WERI-Rb-1 (cell line): ENCODE measurements around the gene MEIOB.
"Not testable (repeated sequence)": the region's sequence is repeated elsewhere in the genome, so short reads cannot be mapped to it uniquely, and the experiment has no call there.

Source experiments
- DNase-seq: peaks from one replicate; pipeline ENCODE4 v3.0.0-alpha.2; 2020
- H3K27ac ChIP-seq: fragments of 250-450 bp; sonication (Bioruptor Pico); 2 replicates; pipeline ENCODE4 v1.5.1; 2020; ENCODE audit warnings: mild to moderate bottlenecking, moderate library complexity
- H3K27me3 ChIP-seq: fragments of 250-450 bp; sonication (Bioruptor Pico); 2 replicates; pipeline ENCODE4 v1.5.1; 2021; ENCODE audit warnings: mild to moderate bottlenecking, low read depth, moderate library complexity; ENCODE audit not compliant: insufficient read depth, severe bottlenecking
- H3K36me3 ChIP-seq: fragments of 250-450 bp; sonication (Bioruptor Pico); 2 replicates; pipeline ENCODE4 v1.5.1; 2020; ENCODE audit warnings: mild to moderate bottlenecking, moderate library complexity
- H3K4me3 ChIP-seq: 2 replicates; pipeline ENCODE4 v1.5.1; 2011; ENCODE audit warnings: low read depth, mild to moderate bottlenecking, control low read depth, low read length
- H3K9me3 ChIP-seq: fragments of 250-450 bp; sonication (Bioruptor Pico); 2 replicates; pipeline ENCODE4 v1.5.1; 2021; ENCODE audit warnings: mild to moderate bottlenecking, moderate library complexity; ENCODE audit not compliant: severe bottlenecking
- TF ChIP-seq, protein P1 (sequence below): IDR thresholded peaks from 2 replicates; pipeline ENCODE4 v1.5.1; 2011; ENCODE audit warnings: low read depth, mild to moderate bottlenecking, control low read depth, inconsistent platforms, low read length

MEIOB gene

DNA sequence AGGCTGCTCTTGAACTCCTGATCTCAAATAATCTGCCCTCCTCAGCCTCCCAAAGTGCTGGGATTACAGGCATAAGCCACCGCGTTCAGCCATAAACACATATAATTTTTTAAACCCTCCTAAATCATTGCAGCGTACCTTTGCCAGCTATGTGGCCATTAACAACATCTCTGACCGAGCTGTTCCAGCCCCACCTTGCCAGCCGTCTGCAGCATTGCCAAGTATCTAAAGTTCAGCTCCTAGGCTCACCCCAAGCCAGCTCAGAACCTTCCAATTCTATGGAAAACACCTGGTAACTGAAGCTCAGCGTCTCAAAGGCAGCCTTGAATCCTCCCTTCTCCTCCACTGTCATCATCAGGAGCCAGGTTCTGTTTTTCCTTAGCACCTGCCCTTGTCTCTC is 5.1 kb upstream of the MEIOB start:
- H3K27me3 ChIP-seq, result no peaks in the 10 kb centered on the region
- H3K4me3 ChIP-seq, result no peak overlapping the region
- H3K27ac ChIP-seq, result no peak overlapping the region
- TF ChIP-seq, protein P1, sequence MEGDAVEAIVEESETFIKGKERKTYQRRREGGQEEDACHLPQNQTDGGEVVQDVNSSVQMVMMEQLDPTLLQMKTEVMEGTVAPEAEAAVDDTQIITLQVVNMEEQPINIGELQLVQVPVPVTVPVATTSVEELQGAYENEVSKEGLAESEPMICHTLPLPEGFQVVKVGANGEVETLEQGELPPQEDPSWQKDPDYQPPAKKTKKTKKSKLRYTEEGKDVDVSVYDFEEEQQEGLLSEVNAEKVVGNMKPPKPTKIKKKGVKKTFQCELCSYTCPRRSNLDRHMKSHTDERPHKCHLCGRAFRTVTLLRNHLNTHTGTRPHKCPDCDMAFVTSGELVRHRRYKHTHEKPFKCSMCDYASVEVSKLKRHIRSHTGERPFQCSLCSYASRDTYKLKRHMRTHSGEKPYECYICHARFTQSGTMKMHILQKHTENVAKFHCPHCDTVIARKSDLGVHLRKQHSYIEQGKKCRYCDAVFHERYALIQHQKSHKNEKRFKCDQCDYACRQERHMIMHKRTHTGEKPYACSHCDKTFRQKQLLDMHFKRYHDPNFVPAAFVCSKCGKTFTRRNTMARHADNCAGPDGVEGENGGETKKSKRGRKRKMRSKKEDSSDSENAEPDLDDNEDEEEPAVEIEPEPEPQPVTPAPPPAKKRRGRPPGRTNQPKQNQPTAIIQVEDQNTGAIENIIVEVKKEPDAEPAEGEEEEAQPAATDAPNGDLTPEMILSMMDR, result no peak
- H3K36me3 ChIP-seq, result no peaks in the 10 kb centered on the region
- no peaks in the 10 kb centered on the region for H3K9me3 ChIP-seq
- DNase-seq, result no peak

DNA sequence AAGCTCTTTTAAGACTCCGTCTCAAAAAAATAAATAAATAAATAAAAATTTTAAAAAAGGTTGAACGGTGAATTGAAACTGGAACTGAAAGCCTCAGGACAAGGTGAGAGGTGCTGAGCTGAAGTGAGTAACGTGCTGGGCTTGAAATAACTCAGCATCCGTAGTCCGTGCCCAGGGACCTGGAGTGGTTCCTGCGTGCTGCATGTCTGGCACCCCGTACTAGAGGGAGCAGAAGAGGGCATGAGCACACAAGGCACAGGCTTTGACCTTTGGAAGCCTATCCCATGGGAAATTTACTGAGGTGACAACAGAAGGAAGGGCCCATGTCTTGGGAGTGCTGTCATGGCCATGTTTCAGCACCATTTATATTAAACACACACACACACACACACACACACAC is 4.5 kb upstream of the MEIOB start:
- H3K4me3 ChIP-seq, result no peak overlapping the region
- H3K9me3 ChIP-seq, result no peaks in the 10 kb centered on the region
- no peaks in the 10 kb centered on the region for H3K27me3 ChIP-seq
- TF ChIP-seq, protein P1, result no peak
- H3K27ac ChIP-seq, result no peak overlapping the region
- DNase-seq, result no peak
- no peaks in the 10 kb centered on the region for H3K36me3 ChIP-seq

DNA sequence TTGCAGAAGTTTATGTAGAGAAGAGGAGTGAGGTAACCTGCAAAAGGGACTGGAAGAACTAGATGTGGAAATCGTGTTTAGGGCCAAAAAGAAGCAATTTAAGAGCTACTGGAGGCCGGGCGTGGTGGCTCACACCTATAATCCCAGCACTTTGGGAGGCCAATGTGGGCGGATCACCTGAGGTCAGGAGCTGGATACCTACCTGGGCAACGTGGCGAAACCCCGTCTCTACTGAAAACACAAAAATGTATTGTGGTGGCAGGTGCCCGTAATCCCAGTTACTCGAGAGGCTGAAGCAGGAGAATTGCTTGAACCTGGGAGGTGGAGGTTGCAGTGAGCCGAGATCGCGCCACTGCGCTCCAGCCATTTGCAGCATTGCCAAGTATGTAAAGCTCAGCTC is 4.1 kb upstream of the MEIOB start:
- not testable (repeated sequence) for H3K9me3 ChIP-seq, H3K4me3 ChIP-seq, H3K36me3 ChIP-seq, H3K27me3 ChIP-seq, H3K27ac ChIP-seq, DNase-seq

DNA sequence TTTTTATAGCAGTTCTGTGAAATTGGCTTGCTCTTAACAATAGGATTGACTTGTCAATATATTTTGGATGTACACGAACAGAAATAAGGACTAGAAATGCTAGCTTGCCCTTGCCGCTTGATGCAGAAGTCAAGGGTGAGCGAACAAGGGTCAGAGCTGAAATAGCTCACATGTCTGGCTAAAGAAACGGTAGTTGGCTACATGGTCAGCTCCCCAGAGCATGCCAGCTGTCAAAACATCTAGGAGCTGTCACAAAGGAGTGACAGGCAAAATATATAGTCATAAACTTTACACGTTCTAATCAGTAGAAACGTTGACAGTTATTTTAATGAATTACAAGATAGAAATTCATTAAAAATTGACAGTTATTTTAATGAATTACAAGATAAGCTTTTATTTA is 2.9 kb upstream of the MEIOB start:
- no peak for DNase-seq
- no peaks in the 10 kb centered on the region for H3K36me3 ChIP-seq
- no peak overlapping the region for H3K4me3 ChIP-seq
- H3K27ac ChIP-seq, result no peak overlapping the region
- H3K9me3 ChIP-seq, result no peaks in the 10 kb centered on the region
- TF ChIP-seq, protein P1, result no peak
- H3K27me3 ChIP-seq, result no peaks in the 10 kb centered on the region

DNA sequence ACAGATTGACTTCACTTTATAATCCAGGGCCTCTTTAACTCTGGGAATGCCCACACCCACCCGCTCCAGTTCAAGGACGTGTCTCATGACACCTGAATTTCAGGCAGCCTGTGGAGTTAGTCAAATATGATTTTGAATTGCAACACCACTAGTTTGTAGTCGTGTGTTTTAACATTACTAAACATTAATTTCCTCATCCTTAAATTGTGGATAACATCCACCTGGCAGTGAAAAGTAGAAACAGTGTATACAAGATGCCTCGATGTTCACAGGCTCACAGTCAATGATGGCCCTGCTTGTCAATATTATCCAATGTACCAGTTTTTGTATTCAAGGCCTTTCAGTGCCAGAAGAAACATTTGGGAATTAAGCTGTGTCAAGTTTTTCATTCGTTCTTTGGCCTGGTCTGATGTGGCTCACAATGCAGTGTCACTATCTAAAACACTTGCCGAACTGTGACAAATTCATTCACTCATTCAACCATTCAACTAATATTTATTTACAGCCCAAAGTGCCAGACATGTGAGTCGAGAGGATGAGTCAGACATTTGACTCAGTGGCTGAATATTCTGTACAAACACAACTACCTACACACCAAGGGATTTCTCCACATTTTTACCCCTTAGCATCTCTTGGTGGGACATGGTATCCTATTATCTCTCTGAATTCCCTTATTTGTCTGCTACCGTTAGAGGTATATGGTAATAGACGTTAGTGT is 1.4 kb downstream of the MEIOB start:
- no peak overlapping the region for H3K4me3 ChIP-seq
- no peaks in the 10 kb centered on the region for H3K27me3 ChIP-seq
- H3K36me3 ChIP-seq, result no peaks in the 10 kb centered on the region
- no peaks in the 10 kb centered on the region for H3K9me3 ChIP-seq
- no peak for DNase-seq
- TF ChIP-seq, protein P1, result no peak
- no peak overlapping the region for H3K27ac ChIP-seq

DNA sequence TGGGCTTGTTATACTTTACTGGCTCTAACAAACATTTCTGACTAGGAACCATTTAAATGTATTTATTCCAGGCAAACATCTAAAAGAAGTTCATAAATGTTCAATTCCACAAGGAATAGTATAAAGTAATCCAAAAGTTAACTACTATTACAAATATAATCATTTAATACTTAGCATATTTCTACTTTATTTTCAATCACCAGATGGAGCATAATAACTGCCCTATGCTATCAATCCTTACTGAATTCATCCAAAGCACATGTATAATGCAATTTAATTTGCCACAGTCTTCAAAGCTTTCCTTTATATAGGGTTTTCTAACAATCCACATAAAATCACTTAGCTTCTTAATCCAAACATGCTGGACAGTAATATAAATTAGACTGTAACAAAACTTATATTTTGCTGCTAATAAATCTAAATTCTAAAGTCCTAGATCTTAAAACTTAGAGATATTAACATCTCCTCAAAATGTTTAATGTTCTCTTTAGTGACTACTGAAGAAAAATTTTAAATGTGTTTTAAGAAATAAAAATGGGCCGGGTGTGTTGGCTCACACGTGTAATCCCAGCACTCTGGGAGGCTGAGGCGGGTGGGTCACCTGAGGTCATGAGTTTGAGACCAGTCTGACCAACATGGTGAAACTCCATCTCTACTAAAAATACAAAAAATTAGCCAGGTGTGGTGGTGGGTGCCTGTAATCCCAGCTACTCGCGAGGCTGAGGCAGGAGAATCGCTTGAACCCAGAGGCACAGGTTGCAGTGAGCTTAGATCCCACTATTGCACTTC is 5.9 kb downstream of the MEIOB start:
- TF ChIP-seq, protein P1, result no peak
- DNase-seq, result no peak
- Histone ChIP-seq H3K27ac (no peak overlapping the region), H3K36me3 (no peaks in the 10 kb centered on the region), H3K4me3 (no peak overlapping the region), H3K27me3 (no peaks in the 10 kb centered on the region), H3K9me3 (no peaks in the 10 kb centered on the region)
